NCI-H2196 treated with DMSO at 0.1 percent for 48 hours (cell line): ENCODE results near the gene TRPC1.

Experiments used
- DNase-seq: peaks from one replicate; lab custom pipeline; 2025; ENCODE audit not compliant: unreplicated experiment; lab: John Stamatoyannopoulos, UW

Gene TRPC1

GRCh38 chr3:142837526-142837925, 113.7 kb downstream of the TRPC1 start:
- no peak for DNase-seq

GRCh38 chr3:142839831-142840230, 116.0 kb downstream of the TRPC1 start:
- no peak for DNase-seq

GRCh38 chr3:142844339-142844977, 120.6 kb downstream of the TRPC1 start:
- no peak for DNase-seq

GRCh38 chr3:142846779-142847577, 123.1 kb downstream of the TRPC1 start:
- no peak for DNase-seq

GRCh38 chr3:142849148-142849547, 125.3 kb downstream of the TRPC1 start:
- DNase-seq, result no peak

- DNase-seq, result no peak
These were observed 126.7 kb downstream of the TRPC1 start for GRCh38 chr3:142850395-142851023.

GRCh38 chr3:142852009-142852408, 128.2 kb downstream of the TRPC1 start:
- DNase-seq, result no peak

GRCh38 chr3:142853270-142854168, 129.7 kb downstream of the TRPC1 start:
- DNase-seq, result no peak

GRCh38 chr3:142857056-142857455, 133.2 kb downstream of the TRPC1 start:
- DNase-seq, result peak; percentile 52
